Neural progenitor cell (in vitro differentiated cells): Measurements from ENCODE around the gene ZNF513. TPM values are rescaled to one million over a fixed set of nuclear protein-coding genes. Genes with fewer than 3 reads are reported as not detected.

Experiments used
- DNase-seq: peaks from one replicate; pipeline ENCODE4 v3.0.0-alpha.2; 2016; ENCODE audit warnings: low spot score
- H2AFZ ChIP-seq: fragments of 200-600 bp; sonication (generic); replicated peaks from 2 replicates; pipeline ENCODE4 v1.6.1; 2016; ENCODE audit warnings: antibody characterized with exemption
- H3F3A ChIP-seq: fragments of 200-600 bp; sonication (generic); 2 replicates; pipeline ENCODE4 v1.6.1; 2016; ENCODE audit warnings: antibody characterized with exemption, low read depth
- H3K27ac ChIP-seq: fragments of 200-600 bp; sonication (generic); 2 replicates; pipeline ENCODE4 v1.5.1; 2016; ENCODE audit warnings: mild to moderate bottlenecking
- H3K27me3 ChIP-seq: fragments of 200-600 bp; sonication (generic); 2 replicates; pipeline ENCODE4 v1.6.1; 2016; ENCODE audit warnings: mild to moderate bottlenecking, moderate library complexity
- H3K36me3 ChIP-seq: fragments of 200-600 bp; sonication (generic); 2 replicates; pipeline ENCODE4 v1.5.1; 2016
- H3K4me1 ChIP-seq: fragments of 200-600 bp; sonication (generic); 2 replicates; pipeline ENCODE4 v1.6.1; 2016; ENCODE audit warnings: mixed run types
- H3K4me2 ChIP-seq: fragments of 200-600 bp; sonication (generic); 2 replicates; pipeline ENCODE4 v1.6.1; 2016
- H3K4me3 ChIP-seq: fragments of 200-600 bp; sonication (generic); 2 replicates; pipeline ENCODE4 v1.5.1; 2016
- H3K79me2 ChIP-seq: fragments of 200-600 bp; sonication (generic); 2 replicates; pipeline ENCODE4 v1.6.1; 2016; ENCODE audit warnings: low read depth
- H3K9ac ChIP-seq: fragments of 200-600 bp; sonication (generic); 2 replicates; pipeline ENCODE4 v1.6.1; 2016
- H3K9me3 ChIP-seq: fragments of 200-600 bp; sonication (generic); 2 replicates; pipeline ENCODE4 v1.5.1; 2016; ENCODE audit warnings: low read depth
- H4K20me1 ChIP-seq: fragments of 200-600 bp; sonication (generic); 2 replicates; pipeline ENCODE4 v1.6.1; 2016; ENCODE audit warnings: low read depth
- H3K27ac Mint-ChIP-seq: 3 replicates; pipeline ENCODE4 v1.8.0; 2021; ENCODE audit warnings: mixed read lengths
- H3K27me3 Mint-ChIP-seq: 2 replicates; pipeline ENCODE4 v1.8.0; 2022; ENCODE audit warnings: low read depth, mild to moderate bottlenecking, inconsistent platforms, moderate library complexity, mixed read lengths; ENCODE audit not compliant: insufficient read depth
- H3K36me3 Mint-ChIP-seq: 3 replicates; pipeline ENCODE4 v1.8.0; 2021; ENCODE audit warnings: mixed read lengths
- H3K4me1 Mint-ChIP-seq: 3 replicates; pipeline ENCODE4 v1.8.0; 2021; ENCODE audit warnings: mixed read lengths
- H3K4me3 Mint-ChIP-seq: 3 replicates; pipeline ENCODE4 v1.8.0; 2021; ENCODE audit warnings: mild to moderate bottlenecking, moderate library complexity, mixed read lengths
- H3K9me3 Mint-ChIP-seq: 3 replicates; pipeline ENCODE4 v1.8.0; 2020; ENCODE audit warnings: mixed read lengths
- EZH2 ChIP-seq: fragments of 200-600 bp; sonication (generic); IDR thresholded peaks from 2 replicates; pipeline ENCODE4 v1.6.1; 2017; ENCODE audit warnings: antibody characterized with exemption, mild to moderate bottlenecking, moderate library complexity
- EZH2phosphoT487 ChIP-seq: fragments of 200-600 bp; sonication (generic); IDR thresholded peaks from 2 replicates; pipeline ENCODE4 v1.6.1; 2017; ENCODE audit warnings: antibody characterized with exemption
- total RNA-seq: library from RNA; depleted of rRNA; stranded (reverse); fragments of >200 nt; gene quantifications from 2 replicates; pipeline ENCODE4 v1.2.3, GENCODE V29; 2015; ENCODE audit warnings: low replicate concordance
- TF ChIP-seq, protein P1 (sequence below): fragments of 200-600 bp; sonication (generic); IDR thresholded peaks from 2 replicates; pipeline ENCODE4 v1.5.1; 2017; ENCODE audit warnings: antibody characterized with exemption, mild to moderate bottlenecking

The ZNF513 gene
- total RNA-seq, 1 donor from 2014 or later: 6.1 TPM

- Histone ChIP-seq H2AFZ (no peak overlapping the region), H3K9me3 (no peaks in the 10 kb centered on the region), H3K4me2 (no peak overlapping the region), H3F3A (no peaks in the 10 kb centered on the region), H3K27me3 (no peaks in the 10 kb centered on the region), H3K9ac (no peak overlapping the region), H3K4me3 (no peak overlapping the region), H3K79me2 (peaks cover 100% of the 10 kb centered on the region), H4K20me1 (peaks cover 41% of the 10 kb centered on the region), H3K36me3 (no peaks in the 10 kb centered on the region), H3K27ac (no peak overlapping the region), H3K4me1 (no peaks in the 10 kb centered on the region)
- Mint-ChIP-seq H3K27ac (no peak overlapping the region), H3K36me3 (peaks cover 13% of the 10 kb centered on the region), H3K9me3 (no peaks in the 10 kb centered on the region), H3K27me3 (no peaks in the 10 kb centered on the region), H3K4me3 (no peak overlapping the region), H3K4me1 (peaks cover 4% of the 10 kb centered on the region)
- DNase-seq: no peak
- TF ChIP-seq, protein P1, sequence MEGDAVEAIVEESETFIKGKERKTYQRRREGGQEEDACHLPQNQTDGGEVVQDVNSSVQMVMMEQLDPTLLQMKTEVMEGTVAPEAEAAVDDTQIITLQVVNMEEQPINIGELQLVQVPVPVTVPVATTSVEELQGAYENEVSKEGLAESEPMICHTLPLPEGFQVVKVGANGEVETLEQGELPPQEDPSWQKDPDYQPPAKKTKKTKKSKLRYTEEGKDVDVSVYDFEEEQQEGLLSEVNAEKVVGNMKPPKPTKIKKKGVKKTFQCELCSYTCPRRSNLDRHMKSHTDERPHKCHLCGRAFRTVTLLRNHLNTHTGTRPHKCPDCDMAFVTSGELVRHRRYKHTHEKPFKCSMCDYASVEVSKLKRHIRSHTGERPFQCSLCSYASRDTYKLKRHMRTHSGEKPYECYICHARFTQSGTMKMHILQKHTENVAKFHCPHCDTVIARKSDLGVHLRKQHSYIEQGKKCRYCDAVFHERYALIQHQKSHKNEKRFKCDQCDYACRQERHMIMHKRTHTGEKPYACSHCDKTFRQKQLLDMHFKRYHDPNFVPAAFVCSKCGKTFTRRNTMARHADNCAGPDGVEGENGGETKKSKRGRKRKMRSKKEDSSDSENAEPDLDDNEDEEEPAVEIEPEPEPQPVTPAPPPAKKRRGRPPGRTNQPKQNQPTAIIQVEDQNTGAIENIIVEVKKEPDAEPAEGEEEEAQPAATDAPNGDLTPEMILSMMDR: no peak
- TF ChIP-seq EZH2 (no peak), EZH2phosphoT487 (no peak)
Observed at GRCh38 chr2:27393225-27393624, 12.7 kb upstream of the ZNF513 start.

DNA sequence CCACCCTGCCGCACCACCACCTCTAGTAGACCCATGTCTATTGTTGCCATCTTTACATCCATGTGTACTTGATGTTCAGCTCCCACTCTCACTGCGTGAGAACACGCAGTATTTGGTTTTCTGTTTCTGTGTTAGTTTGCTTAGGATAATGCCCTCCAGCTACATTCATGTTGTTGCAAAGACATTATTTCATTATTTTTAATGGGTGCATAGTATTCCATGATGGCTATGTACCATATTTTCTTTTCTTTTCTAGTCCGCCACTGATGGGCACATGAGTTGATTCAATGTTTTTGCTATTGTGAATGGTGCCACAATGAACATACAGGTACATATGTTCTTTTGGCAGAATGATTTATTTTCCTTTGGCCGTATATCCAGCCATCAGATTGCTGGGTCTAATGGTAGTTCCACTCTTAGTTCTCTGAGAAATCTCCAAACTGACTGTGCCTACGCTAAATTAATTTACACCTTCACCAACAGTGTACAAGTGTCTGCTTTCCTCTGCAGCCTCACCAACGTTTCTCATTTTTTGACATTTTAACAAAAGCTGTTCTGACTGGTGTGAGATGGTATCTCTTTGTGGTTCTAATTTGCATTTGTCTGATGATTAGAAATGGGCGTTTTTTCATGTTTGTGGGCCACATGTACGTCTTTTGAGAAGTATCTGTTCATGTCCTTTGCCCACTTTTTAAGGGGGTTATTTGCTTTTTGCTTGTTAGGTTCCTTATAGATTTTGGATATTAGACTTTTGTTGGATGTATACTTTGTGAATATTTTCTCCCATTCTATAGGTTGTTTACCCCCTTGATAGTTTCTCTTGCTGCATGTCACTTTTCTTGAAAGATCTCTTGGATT is 10.5 kb upstream of the ZNF513 start:
- TF ChIP-seq EZH2phosphoT487: no peak
- TF ChIP-seq EZH2: no peak
- TF ChIP-seq, protein P1: no peak
- no peaks in the 10 kb centered on the region for H3K9me3 Mint-ChIP-seq
- Histone ChIP-seq H3K9me3 (no peaks in the 10 kb centered on the region), H3K4me3 (no peak overlapping the region), H2AFZ (no peak overlapping the region), H3K79me2 (peaks cover 93% of the 10 kb centered on the region), H3K27me3 (no peaks in the 10 kb centered on the region), H3K4me2 (no peak overlapping the region), H3K9ac (no peak overlapping the region), H3K4me1 (no peaks in the 10 kb centered on the region), H3K36me3 (no peaks in the 10 kb centered on the region), H4K20me1 (peaks cover 23% of the 10 kb centered on the region), H3K27ac (no peak overlapping the region), H3F3A (no peaks in the 10 kb centered on the region)
- H3K27ac Mint-ChIP-seq: no peak overlapping the region
- peaks cover 12% of the 10 kb centered on the region for H3K36me3 Mint-ChIP-seq
- no peak for DNase-seq
- H3K27me3 Mint-ChIP-seq: no peaks in the 10 kb centered on the region
- no peak overlapping the region for H3K4me3 Mint-ChIP-seq
- no peaks in the 10 kb centered on the region for H3K4me1 Mint-ChIP-seq

- Histone ChIP-seq H3K4me3 (no peak overlapping the region), H3K79me2 (peaks cover 31% of the 10 kb centered on the region), H3K9ac (no peak overlapping the region), H3F3A (peaks cover 47% of the 10 kb centered on the region), H2AFZ (no peak overlapping the region), H3K4me2 (peak overlapping the region; percentile 84), H3K4me1 (peaks cover 8% of the 10 kb centered on the region), H3K9me3 (no peaks in the 10 kb centered on the region), H3K27ac (peak overlapping the region; percentile 95), H3K36me3 (no peaks in the 10 kb centered on the region), H4K20me1 (no peaks in the 10 kb centered on the region), H3K27me3 (no peaks in the 10 kb centered on the region)
- peaks cover 30% of the 10 kb centered on the region for H3K36me3 Mint-ChIP-seq
- H3K27me3 Mint-ChIP-seq: peaks cover 14% of the 10 kb centered on the region
- peaks cover 24% of the 10 kb centered on the region for H3K4me1 Mint-ChIP-seq
- H3K4me3 Mint-ChIP-seq: peak overlapping the region; percentile 85
- no peaks in the 10 kb centered on the region for H3K9me3 Mint-ChIP-seq
- H3K27ac Mint-ChIP-seq: peak overlapping the region; percentile 94
- TF ChIP-seq EZH2phosphoT487 (no peak), EZH2 (no peak)
- TF ChIP-seq, protein P1: no peak
- peak; percentile 4 for DNase-seq
Observed at GRCh38 chr2:27381577-27382181, 1.1 kb upstream of the ZNF513 start.
